Brain pericyte (primary cell): ENCODE measurements around the gene ZNF497.
A peak's percentile ranks its signal among the peaks of the same experiment; 100 is the strongest.
"Not testable (repeated sequence)": the region's sequence is repeated elsewhere in the genome, so short reads cannot be mapped to it uniquely, and the experiment has no call there.

ENCODE experiments used
- DNase-seq: peaks from one replicate; pipeline ENCODE4 v3.0.0-alpha.2; 2012; ENCODE audit warnings: low read depth, low spot score

ZNF497 gene

DNA sequence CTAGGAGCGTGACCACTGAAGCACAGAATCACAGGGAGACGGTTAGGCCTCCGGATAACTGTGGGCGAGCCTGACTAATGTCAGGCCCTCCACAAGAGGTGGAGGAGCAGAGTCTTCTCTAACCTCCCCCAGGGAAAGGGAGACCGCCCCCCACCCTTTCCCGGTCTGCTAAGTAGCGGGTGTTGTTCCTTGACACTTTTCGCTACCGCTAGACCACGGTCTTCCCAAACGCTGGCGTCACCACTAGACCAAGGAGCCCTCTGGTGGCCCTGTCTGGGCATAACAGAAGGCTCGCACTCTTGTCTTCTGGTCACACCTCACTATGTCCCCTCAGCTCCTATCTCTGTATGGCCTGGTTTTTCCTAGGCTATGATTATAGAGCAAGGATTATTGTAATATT lies 51.9 kb downstream of the ZNF497 start:
- not testable (repeated sequence) for DNase-seq

DNA sequence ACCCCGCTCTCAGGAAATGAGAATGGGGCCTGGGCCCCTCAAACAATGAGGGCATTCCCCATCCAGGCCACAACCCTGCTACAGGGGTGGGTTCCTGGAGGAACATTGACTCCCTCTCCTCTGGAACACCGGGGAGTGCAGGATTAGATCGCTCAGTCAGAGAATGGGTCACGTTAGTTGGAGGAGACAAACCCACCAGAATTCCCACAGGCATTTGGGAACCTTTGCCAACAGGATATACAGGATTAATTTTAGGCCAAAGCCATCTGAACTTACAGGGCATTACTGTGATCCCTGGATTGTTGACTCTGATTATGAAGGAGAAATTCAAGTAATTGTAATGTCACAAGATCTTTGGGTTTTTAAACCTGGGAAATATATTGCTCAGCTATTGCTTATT lies 54.8 kb downstream of the ZNF497 start:
- no peak for DNase-seq

DNA sequence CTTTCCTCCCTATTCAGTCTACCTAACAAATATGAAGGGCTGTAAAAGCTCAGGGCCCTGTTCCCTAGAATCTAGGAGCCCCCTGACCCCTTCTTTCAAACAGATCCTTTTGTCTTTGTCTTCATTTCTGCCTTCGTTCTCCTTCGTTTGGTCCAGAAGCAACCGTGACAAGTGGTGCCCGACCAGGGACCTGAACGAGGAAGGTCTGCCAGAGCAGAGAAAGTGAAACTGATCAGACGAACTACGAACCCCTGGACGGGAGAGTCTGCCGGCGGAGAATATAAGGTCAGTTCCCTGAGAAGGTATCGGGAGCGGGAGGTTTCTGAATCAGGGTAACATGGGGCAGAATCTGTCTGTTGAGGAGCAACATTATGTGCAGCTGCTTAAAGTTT lies 56.6 kb downstream of the ZNF497 start:
- DNase-seq, result no peak

DNA sequence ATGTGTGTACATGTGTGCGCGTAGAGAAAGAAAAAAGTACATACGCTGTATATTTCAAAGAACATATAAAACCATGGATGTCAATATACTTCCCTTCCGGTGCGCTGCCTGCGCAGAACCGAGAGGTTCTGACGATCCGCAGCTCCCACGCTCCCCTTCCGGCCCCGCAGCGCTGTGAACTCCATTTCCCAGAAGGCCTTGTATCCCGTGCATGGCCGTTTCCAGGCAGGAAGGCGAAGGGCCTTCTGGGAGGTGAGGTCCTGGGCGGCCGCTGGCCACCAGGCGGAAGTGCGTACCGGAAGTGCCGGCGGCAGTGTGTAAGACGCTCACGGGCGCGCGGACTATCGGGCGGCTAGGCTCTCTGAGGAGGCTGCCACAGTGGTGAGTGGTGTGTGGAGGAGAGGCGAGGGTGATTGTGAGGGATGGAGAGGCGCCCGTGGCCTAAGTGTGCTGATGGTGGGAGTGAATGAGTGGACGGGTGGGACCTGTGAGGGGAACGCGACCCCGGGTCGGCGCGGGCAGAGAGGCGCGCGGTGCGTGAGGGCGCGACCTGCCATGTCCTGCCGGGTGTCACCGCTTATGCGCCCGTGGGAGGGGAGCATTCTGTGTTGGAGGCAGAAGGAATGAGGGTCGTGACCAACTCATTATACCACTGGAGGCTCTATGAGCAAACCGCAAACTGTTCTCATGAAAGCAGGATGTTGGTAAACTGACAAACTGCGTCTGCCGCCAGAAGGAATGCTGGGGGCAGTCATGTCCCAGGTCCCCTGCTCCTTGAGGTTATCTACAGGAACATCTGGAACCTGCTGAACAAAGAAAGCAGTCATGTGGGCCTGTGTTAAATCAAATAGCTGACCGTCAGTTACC lies 57.3 kb downstream of the ZNF497 start, which contains the start of gene ERVK3-1:
ERVK3-1 (plus strand) TSS at position 313 of the 867 bp plus-strand sequence. CDS start 6,792 bp downstream, outside the sequence.
- peak; percentile 89 for DNase-seq

DNA sequence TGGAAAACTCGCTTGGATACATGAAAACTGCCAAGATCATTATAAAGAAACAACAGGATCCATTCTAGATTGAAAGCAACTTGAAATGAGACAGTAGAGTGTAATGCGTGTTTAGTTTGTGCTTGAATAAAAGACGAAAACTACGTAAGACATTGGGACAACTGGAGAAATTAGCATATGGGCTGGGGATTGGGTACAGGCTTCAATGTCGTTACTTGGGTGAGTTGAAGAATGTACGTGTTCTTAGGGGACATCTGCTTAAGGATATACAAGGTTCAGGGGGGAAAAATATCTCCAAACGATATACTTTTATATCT lies 57.8 kb downstream of the ZNF497 start:
- no peak for DNase-seq
